HUES6 (cell line): Measurements from ENCODE around the gene KLHDC7B.
A peak's percentile ranks its signal among the peaks of the same experiment; 100 is the strongest.
"Not testable (repeated sequence)": the region's sequence is repeated elsewhere in the genome, so short reads cannot be mapped to it uniquely, and the experiment has no call there.

ENCODE experiments used
- H3K27ac ChIP-seq: 2 replicates; pipeline ENCODE4 v1.7.0; 2013; ENCODE audit warnings: low read depth, mild to moderate bottlenecking, low read length, inconsistent platforms
- H3K27me3 ChIP-seq: 2 replicates; pipeline ENCODE4 v1.6.1; 2013; ENCODE audit warnings: low read length; ENCODE audit not compliant: control insufficient read depth, insufficient read depth
- H3K36me3 ChIP-seq: 2 replicates; pipeline ENCODE4 v1.6.1; 2013; ENCODE audit warnings: low read length; ENCODE audit not compliant: control insufficient read depth, insufficient read depth
- H3K4me1 ChIP-seq: 2 replicates; pipeline ENCODE4 v1.6.1; 2013; ENCODE audit warnings: low read length; ENCODE audit not compliant: control insufficient read depth, insufficient read depth
- H3K4me3 ChIP-seq: 2 replicates; pipeline ENCODE4 v1.5.1; 2013; ENCODE audit warnings: low read depth, low read length
- H3K9ac ChIP-seq: one replicate; pipeline ENCODE4 v1.6.1; 2013; ENCODE audit warnings: mild to moderate bottlenecking, low read length
- H3K9me3 ChIP-seq: 2 replicates; pipeline ENCODE4 v1.6.1; 2013; ENCODE audit warnings: low read depth, low read length; ENCODE audit not compliant: control insufficient read depth, insufficient read depth

Gene KLHDC7B

GRCh38 chr22:50530877-50531545 is 14.7 kb upstream of the KLHDC7B start:
- H3K9me3 ChIP-seq, result no peaks in the 10 kb centered on the region
- H3K9ac ChIP-seq, result peak overlapping the region; percentile 65
- no peaks in the 10 kb centered on the region for H3K36me3 ChIP-seq
- H3K4me1 ChIP-seq, result peaks cover 19% of the 10 kb centered on the region
- H3K4me3 ChIP-seq, result peak overlapping the region; percentile 75
- H3K27ac ChIP-seq, result no peak overlapping the region
- peaks cover 77% of the 10 kb centered on the region for H3K27me3 ChIP-seq

- no peaks in the 10 kb centered on the region for H3K36me3 ChIP-seq
- H3K9ac ChIP-seq, result no peak overlapping the region
- H3K9me3 ChIP-seq, result no peaks in the 10 kb centered on the region
- H3K27ac ChIP-seq, result no peak overlapping the region
- H3K27me3 ChIP-seq, result peaks cover 76% of the 10 kb centered on the region
- H3K4me1 ChIP-seq, result peaks cover 18% of the 10 kb centered on the region
- peak overlapping the region; percentile 75 for H3K4me3 ChIP-seq
Measured at GRCh38 chr22:50531546-50531961, 14.1 kb upstream of the KLHDC7B start.

GRCh38 chr22:50531962-50532674 is 13.6 kb upstream of the KLHDC7B start:
- Histone ChIP-seq H3K4me3 (peak overlapping the region; percentile 75), H3K9ac (no peak overlapping the region), H3K27ac (no peak overlapping the region), H3K9me3 (no peaks in the 10 kb centered on the region), H3K27me3 (peaks cover 71% of the 10 kb centered on the region), H3K36me3 (no peaks in the 10 kb centered on the region), H3K4me1 (peaks cover 13% of the 10 kb centered on the region)

- Histone ChIP-seq H3K4me3 (no peak overlapping the region), H3K27me3 (peaks cover 61% of the 10 kb centered on the region), H3K9me3 (no peaks in the 10 kb centered on the region), H3K9ac (no peak overlapping the region), H3K27ac (no peak overlapping the region; the same call in 1 of the 2 replicates), H3K36me3 (no peaks in the 10 kb centered on the region), H3K4me1 (peaks cover 13% of the 10 kb centered on the region)
Measured at GRCh38 chr22:50532824-50533796, 12.6 kb upstream of the KLHDC7B start.

GRCh38 chr22:50533856-50534711 is 11.6 kb upstream of the KLHDC7B start:
- not testable (repeated sequence) for H3K36me3 ChIP-seq, H3K27ac ChIP-seq, H3K9me3 ChIP-seq, H3K4me3 ChIP-seq, H3K9ac ChIP-seq
- peaks cover 51% of the 10 kb centered on the region for H3K27me3 ChIP-seq
- peaks cover 13% of the 10 kb centered on the region for H3K4me1 ChIP-seq

GRCh38 chr22:50535113-50535512 is 10.6 kb upstream of the KLHDC7B start:
- H3K4me1 ChIP-seq, result peaks cover 13% of the 10 kb centered on the region
- no peak overlapping the region for H3K4me3 ChIP-seq
- no peak overlapping the region for H3K27ac ChIP-seq
- H3K9me3 ChIP-seq, result no peaks in the 10 kb centered on the region
- H3K9ac ChIP-seq, result no peak overlapping the region
- peaks cover 41% of the 10 kb centered on the region for H3K27me3 ChIP-seq
- H3K36me3 ChIP-seq, result no peaks in the 10 kb centered on the region

GRCh38 chr22:50536226-50536625 is 9.5 kb upstream of the KLHDC7B start:
- H3K4me3 ChIP-seq, result no peak overlapping the region
- no peak overlapping the region for H3K27ac ChIP-seq
- H3K4me1 ChIP-seq, result peaks cover 10% of the 10 kb centered on the region
- no peak overlapping the region for H3K9ac ChIP-seq
- H3K27me3 ChIP-seq, result peaks cover 30% of the 10 kb centered on the region
- no peaks in the 10 kb centered on the region for H3K9me3 ChIP-seq
- no peaks in the 10 kb centered on the region for H3K36me3 ChIP-seq

- H3K9ac ChIP-seq, result no peak overlapping the region
Measured at GRCh38 chr22:50537765-50538164, 7.9 kb upstream of the KLHDC7B start.

GRCh38 chr22:50540381-50540780 is 5.3 kb upstream of the KLHDC7B start:
- Histone ChIP-seq H3K27me3 (peaks cover 12% of the 10 kb centered on the region), H3K36me3 (no peaks in the 10 kb centered on the region), H3K27ac (no peak overlapping the region), H3K4me3 (no peak overlapping the region), H3K4me1 (no peaks in the 10 kb centered on the region), H3K9me3 (no peaks in the 10 kb centered on the region), H3K9ac (no peak overlapping the region)

More at GRCh38 chr22:50537765-50538164, 7.9 kb upstream of the KLHDC7B start:
- Histone ChIP-seq H3K36me3 (no peaks in the 10 kb centered on the region), H3K27me3 (peaks cover 14% of the 10 kb centered on the region), H3K27ac (no peak overlapping the region), H3K4me3 (no peak overlapping the region), H3K4me1 (peaks cover 8% of the 10 kb centered on the region; the same call in 1 of the 2 replicates), H3K9me3 (no peaks in the 10 kb centered on the region)

GRCh38 chr22:50541667-50542026 is 4.1 kb upstream of the KLHDC7B start:
- not testable (repeated sequence) for H3K9ac ChIP-seq, H3K9me3 ChIP-seq, H3K27ac ChIP-seq, H3K36me3 ChIP-seq, H3K4me1 ChIP-seq, H3K4me3 ChIP-seq
- peaks cover 22% of the 10 kb centered on the region for H3K27me3 ChIP-seq
